Breast epithelium (tissue), 4 donors: Measurements from ENCODE around the gene SH2D2A. TPM values are rescaled to one million over a fixed set of nuclear protein-coding genes. Genes with fewer than 3 reads are reported as not detected.
A peak's percentile ranks its signal among the peaks of the same experiment; 100 is the strongest.

Experiments
- DNase-seq, 2 donors: peaks; one replicate each; pipeline ENCODE4 v3.0.0-alpha.2; 2019; ENCODE audit warnings: low spot score in 2 of 2
- H3K27ac ChIP-seq, 2 donors: fragments of 200-600 bp; sonication (generic) in 1 of 2; one replicate each; pipeline ENCODE4 v1.5.1; 2016 to 2019; ENCODE audit warnings: mild to moderate bottlenecking in 1 of 2
- H3K27me3 ChIP-seq, 2 donors: fragments of 200-600 bp; sonication (generic) in 1 of 2; one replicate each; pipeline versions ENCODE4 v1.5.1 to v1.6.0; 2017 to 2019; ENCODE audit warnings: control low read depth in 1 of 2, mild to moderate bottlenecking in 1 of 2
- H3K36me3 ChIP-seq: fragments of 200-600 bp; one replicate; pipeline ENCODE4 v1.5.1; 2019
- H3K4me1 ChIP-seq, 2 donors: fragments of 200-600 bp; sonication (generic); one replicate each; pipeline ENCODE4 v1.5.1; 2016 to 2019; ENCODE audit warnings: control low read depth in 1 of 2
- H3K4me3 ChIP-seq, 3 donors: fragments of 200-600 bp; sonication (generic); 1 replicate in 2 of 3; 2 replicates in 1 of 3; pipeline ENCODE4 v1.5.1; 2016 to 2019; ENCODE audit warnings: mild to moderate bottlenecking in 3 of 3, moderate library complexity in 2 of 3
- H3K9me3 ChIP-seq, 2 donors: fragments of 200-600 bp; sonication (generic) in 1 of 2; one replicate each; pipeline ENCODE4 v1.5.1; 2016 to 2019; ENCODE audit warnings: control low read depth in 1 of 2
- CTCF ChIP-seq, 3 donors: fragments of 450-650 bp; IDR thresholded peaks; one replicate each; pipeline ENCODE4 v1.5.1; 2016 to 2017; ENCODE audit warnings: antibody characterized with exemption in 3 of 3, mild to moderate bottlenecking in 3 of 3, moderate library complexity in 3 of 3
- POLR2A ChIP-seq: fragments of 450-650 bp; IDR thresholded peaks from one replicate; pipeline ENCODE4 v1.6.1; 2016; ENCODE audit warnings: antibody characterized with exemption, mild to moderate bottlenecking, moderate library complexity
- POLR2AphosphoS5 ChIP-seq, 3 donors: sonication (generic); formaldehyde crosslinking; IDR thresholded peaks; one replicate each; pipeline ENCODE4 v1.6.1; 2017; ENCODE audit warnings: antibody characterized with exemption in 3 of 3
- intact Hi-C: fragments of 100-400 bp; cut with DNase I; formaldehyde crosslinking; loops from one replicate; pipeline ENCODE4 v1.15.1; 2023; ENCODE audit warnings: low total_unique reads
- total RNA-seq, 3 donors: library from RNA; depleted of rRNA; stranded (reverse); fragments of >200 nt; gene quantifications; one replicate each; pipeline ENCODE4 v1.1.0, GENCODE V29; 2016

The SH2D2A gene
- total RNA-seq, 3 donors from 2014 or later, result 4.6 to 5.4 TPM; not detected in 1

DNA sequence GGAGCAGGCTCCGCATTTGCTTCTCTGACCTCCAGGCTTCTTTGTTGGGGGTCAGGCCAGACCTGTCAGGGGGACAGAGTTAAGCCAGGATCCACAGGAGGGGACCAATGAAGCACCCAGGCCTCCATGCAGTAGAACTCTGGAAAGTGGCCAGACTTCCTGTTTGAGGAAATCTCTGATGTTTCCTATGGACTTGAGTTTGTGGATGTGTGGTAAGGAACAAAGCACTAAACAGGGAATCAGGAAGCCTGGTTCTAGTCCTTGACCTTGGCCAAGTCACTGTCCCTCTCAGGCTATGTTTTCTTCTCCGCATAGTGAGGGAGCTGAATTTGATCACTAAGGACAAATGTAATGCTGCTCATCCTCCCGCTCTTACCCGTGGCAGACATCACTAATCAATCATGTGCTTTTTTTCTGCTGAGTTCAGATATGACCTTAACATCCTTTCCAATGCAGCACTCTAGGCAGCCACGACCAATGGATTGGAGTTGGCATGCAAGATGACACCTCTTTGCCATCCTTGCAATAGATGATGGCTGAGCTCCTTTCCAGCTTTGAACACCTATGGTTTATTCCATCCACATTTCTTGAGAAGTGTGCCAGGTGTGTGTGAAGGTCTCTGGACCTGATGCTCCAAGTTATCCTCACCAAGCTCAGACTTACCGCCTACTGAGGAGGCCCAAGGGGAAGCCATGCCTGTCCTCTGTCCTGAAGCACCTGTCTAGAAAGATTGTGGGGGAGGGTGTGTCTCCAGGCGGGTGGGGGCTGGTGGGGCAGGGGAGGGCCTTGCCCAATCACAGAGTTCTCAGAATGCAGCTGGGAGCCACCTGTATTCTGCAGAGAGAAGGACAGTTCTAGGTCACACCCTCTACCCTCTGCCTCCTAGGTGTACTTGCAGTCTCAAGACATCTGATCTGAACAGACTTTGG lies 9.9 kb downstream of the SH2D2A start:
- DNase-seq, result no peak
- no peak overlapping the region for H3K4me3 ChIP-seq
- peak overlapping the region in 1 of 2 donors; percentile 50 for H3K27ac ChIP-seq
- no peaks in the 10 kb centered on the region for H3K9me3 ChIP-seq
- TF ChIP-seq POLR2A (no peak), POLR2AphosphoS5 (IDR thresholded peaks at IDR 0.05) (no peak), CTCF (IDR thresholded peaks at IDR 0.05) (no peak)
- intact Hi-C loops, result no loop called here
- H3K36me3 ChIP-seq, result no peaks in the 10 kb centered on the region
- no peaks in the 10 kb centered on the region for H3K27me3 ChIP-seq
- no peaks in the 10 kb centered on the region for H3K4me1 ChIP-seq

DNA sequence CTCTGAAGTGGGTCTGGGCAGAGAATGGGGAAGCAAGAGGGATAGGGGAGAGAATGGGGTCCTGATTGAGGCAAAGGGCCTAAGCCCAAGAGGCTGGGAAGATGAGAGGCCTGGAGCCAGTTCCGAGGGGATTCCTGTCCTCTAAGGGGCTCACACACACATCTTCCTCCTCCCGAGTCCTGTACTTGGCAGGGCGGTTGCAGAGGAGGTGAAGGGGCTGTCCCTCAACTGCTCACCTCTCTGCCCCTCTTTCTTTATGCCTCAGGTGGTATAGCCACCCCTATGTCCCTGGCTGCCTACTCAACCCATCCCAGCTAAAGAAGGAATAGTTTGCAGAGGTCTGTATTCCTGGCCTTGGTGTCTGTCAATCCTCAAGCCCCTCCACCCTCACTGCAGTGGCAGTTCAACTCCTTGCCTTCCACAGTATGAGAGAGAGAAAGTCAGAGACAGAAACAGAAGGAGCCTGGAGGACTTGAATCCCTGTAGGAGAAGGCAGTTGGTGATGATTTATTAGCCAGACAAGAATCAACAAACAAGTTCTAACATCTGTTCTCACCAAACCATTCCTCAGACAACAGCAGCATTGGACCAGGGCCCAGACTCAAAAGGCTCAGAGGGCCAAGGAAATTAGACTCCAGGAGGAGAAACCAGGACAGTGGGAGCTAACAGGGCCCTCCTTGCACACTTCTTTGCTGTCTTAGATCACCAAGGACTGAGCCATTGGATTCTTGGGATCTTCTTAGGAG lies 10.7 kb downstream of the SH2D2A start:
- intact Hi-C loops, result no loop called here
- TF ChIP-seq POLR2AphosphoS5 (IDR thresholded peaks at IDR 0.05), result peak in 1 of 3 donors; percentile 45
- TF ChIP-seq POLR2A, result no peak
- H3K27ac ChIP-seq, result peak overlapping the region in 1 of 2 donors; percentile 50
- H3K4me1 ChIP-seq, result no peaks in the 10 kb centered on the region
- H3K4me3 ChIP-seq, result no peak overlapping the region
- no peaks in the 10 kb centered on the region for H3K27me3 ChIP-seq
- no peaks in the 10 kb centered on the region for H3K9me3 ChIP-seq
- H3K36me3 ChIP-seq, result no peaks in the 10 kb centered on the region
- DNase-seq, result peak in 1 of 2 donors; percentile 31

DNA sequence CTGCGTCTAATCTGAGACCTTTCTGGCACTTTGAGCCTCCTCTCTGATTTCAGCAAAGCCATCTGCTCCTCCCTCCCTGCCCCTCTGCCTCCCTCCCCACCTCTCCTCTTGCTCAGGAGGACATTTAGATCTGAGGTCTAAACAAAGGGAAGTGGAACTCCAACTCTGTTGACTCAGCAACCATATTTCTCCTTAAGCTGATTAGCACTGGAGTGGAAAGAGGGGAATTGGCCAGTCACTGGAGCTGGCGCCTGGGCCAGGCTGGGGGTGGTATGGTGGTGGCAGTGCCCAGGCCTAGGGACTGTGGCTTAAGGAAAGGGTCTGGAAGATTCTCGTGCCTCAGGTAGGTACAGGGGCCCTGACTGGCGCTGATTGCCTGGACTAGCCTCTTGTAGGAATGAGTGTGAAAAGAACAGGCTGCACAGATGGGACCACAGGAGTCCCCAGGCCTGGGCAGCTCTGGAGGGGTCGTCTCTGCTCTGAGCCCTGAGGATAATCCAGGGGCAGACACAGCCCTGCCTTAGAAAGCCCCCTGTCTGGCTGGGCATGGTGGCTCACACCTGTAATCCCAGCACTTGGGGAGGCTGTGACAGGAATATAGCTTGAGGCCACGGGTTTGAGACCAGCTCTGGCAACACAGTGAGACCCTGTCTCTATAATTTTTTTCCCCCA lies 11.9 kb downstream of the SH2D2A start:
- H3K27ac ChIP-seq, result peak overlapping the region in 1 of 2 donors; percentile 35
- no peaks in the 10 kb centered on the region for H3K36me3 ChIP-seq
- DNase-seq, result no peak
- no peaks in the 10 kb centered on the region for H3K9me3 ChIP-seq
- intact Hi-C loops, result no loop called here
- no peak overlapping the region for H3K4me3 ChIP-seq
- TF ChIP-seq POLR2A, result no peak
- no peak for TF ChIP-seq POLR2AphosphoS5 (IDR thresholded peaks at IDR 0.05)
- TF ChIP-seq CTCF (IDR thresholded peaks at IDR 0.05), result no peak
- H3K4me1 ChIP-seq, result no peaks in the 10 kb centered on the region
- H3K27me3 ChIP-seq, result no peaks in the 10 kb centered on the region

DNA sequence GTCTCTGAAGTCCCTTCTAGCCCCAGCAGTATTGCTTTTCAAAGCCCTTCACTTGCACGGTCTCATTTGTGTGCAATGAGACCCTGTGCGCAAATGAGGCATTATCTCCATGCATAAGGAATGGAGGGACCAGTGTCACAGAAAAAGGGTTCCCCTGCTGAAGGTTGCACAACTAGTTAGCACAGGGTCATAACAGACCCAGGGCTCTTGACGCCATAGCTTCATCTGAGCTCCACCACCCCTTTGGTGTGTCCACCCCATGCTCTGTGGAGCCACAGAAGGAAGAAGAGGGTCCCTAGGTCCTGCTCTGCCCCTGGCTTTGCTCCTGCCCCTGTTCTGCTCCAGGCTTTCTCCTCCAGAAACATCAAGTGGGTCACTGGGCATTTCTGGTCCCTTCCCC lies 12.6 kb downstream of the SH2D2A start:
- no peak for TF ChIP-seq POLR2AphosphoS5 (IDR thresholded peaks at IDR 0.05)
- TF ChIP-seq CTCF (IDR thresholded peaks at IDR 0.05), result no peak
- TF ChIP-seq POLR2A, result no peak
- H3K27ac ChIP-seq, result peak overlapping the region in 1 of 2 donors; percentile 35
- no peak overlapping the region for H3K4me3 ChIP-seq
- DNase-seq, result no peak
- intact Hi-C loops, result no loop called here
- no peaks in the 10 kb centered on the region for H3K27me3 ChIP-seq
- no peaks in the 10 kb centered on the region for H3K4me1 ChIP-seq
- H3K9me3 ChIP-seq, result no peaks in the 10 kb centered on the region
- no peaks in the 10 kb centered on the region for H3K36me3 ChIP-seq

- intact Hi-C loops, result no loop called here
Observed at GRCh38 chr1:156803086-156803851, 13.4 kb downstream of the SH2D2A start.

More at GRCh38 chr1:156803086-156803851, 13.4 kb downstream of the SH2D2A start:
- Histone ChIP-seq H3K4me1 (no peaks in the 10 kb centered on the region), H3K36me3 (no peaks in the 10 kb centered on the region), H3K27ac (peak overlapping the region in 1 of 2 donors; percentile 9), H3K27me3 (no peaks in the 10 kb centered on the region), H3K4me3 (no peak overlapping the region), H3K9me3 (no peaks in the 10 kb centered on the region)
- TF ChIP-seq CTCF (IDR thresholded peaks at IDR 0.05), result no peak
- no peak for TF ChIP-seq POLR2AphosphoS5 (IDR thresholded peaks at IDR 0.05)
- TF ChIP-seq POLR2A, result no peak
- DNase-seq, result no peak
